GF-D8 (cell line): ENCODE data around the gene NUSAP1.
"Not testable (repeated sequence)": the region's sequence is repeated elsewhere in the genome, so short reads cannot be mapped to it uniquely, and the experiment has no call there.

Source experiments
- DNase-seq: peaks from one replicate; lab custom pipeline; 2025; lab: John Stamatoyannopoulos, UW

Gene NUSAP1

DNA sequence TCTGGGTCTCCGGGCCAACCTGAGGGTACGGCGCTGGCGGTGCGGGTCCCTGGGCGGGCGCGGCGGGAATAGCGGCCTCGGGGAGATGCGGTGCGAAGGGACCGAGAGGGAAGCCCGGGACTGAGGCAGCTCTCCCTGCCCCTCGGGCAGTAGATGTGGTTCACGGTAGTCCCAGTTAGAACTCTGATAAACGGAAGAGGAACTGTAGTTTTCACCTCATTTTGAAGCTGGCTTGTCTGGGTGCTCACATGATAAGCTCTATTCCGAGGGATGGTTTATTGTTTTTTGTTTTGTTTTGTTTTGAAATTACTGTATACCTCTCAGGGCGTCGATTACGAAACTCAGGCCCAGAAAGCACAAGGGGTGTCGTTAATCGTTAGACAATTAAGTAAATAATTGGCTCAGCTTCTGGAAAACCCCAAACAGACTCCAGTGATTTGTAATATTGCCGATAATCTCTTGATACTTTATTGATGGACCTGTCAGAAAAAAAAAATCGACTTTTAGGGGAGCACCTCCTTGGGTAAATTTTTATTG, 413 bp downstream of the NUSAP1 start:
- DNase-seq: peak; percentile 32

DNA sequence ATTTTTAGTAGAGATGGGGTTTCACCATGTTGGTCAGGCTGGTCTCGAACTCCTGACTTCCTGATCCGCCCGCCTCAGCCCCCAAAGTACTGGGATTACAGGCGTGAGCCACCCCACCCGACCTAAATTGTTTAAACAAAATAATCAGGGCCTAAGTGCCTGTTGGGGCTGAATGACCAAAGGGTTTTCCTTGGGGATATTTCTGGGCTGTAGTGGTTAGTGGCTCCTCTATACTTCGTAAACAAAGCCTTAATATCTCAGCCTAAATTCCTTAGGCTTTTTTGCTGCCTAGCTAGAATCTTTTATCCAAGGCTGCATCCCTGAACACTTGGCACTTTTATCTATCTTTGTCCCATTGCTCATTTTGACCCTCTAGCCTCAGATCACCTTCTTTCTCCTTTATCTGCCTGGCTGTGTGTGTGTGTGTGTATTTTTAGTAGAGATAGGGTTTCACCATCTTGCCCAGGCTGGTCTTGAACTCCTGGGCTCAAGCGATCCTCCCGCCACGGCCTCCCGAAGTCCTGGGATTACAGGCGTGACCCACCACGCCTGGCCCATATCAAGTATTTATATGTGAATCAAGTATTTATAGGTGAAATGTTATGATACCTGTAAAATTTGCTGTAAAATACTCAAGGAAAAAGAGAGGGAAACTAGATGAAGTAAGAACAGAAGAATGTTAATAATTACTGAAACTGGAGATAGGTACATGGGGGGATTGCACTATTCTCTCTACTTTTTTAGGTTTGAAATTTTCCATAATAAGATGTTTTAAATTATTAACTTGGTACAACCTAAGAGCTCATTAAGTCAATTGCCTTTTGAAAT, 1.8 kb downstream of the NUSAP1 start:
- no peak for DNase-seq

DNA sequence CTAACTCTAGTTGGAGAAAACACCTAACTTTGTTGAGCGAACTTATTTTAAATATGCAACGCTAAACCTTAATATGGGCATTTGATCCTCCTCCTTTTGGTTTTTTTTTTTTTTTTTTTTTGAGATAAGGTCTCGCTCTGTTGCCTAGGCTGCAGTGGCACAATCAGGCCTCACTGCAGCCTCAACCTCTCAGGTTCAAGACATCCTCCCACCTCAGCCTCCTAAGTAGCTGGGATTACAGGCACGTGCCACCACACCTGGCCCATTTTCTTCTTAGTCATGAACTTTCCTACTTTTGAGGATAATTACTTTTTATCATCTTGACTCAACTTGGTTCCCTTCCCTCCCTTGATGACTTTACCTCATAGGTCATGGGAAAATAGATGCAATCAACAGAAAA, 3.9 kb downstream of the NUSAP1 start:
- DNase-seq: no peak

DNA sequence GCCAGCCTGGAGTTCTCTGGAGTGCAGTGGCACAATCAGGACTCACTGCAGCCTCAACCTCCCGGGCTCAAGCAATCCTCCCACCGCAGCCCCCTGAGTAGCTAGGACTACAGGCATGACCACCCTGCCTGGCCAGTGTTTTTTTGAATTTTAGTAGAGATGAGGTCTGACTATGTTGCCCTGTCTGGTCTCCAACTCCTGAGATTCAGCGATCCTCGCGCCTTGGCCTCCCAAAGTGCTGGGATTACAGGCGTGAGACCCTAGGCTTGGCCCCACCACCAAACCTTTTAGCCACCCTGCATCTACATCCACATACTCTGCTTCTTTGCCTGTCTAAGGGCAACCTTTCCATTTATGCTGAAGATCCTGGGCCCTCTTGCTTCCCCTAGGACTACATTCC, 4.4 kb downstream of the NUSAP1 start:
- DNase-seq: no peak

DNA sequence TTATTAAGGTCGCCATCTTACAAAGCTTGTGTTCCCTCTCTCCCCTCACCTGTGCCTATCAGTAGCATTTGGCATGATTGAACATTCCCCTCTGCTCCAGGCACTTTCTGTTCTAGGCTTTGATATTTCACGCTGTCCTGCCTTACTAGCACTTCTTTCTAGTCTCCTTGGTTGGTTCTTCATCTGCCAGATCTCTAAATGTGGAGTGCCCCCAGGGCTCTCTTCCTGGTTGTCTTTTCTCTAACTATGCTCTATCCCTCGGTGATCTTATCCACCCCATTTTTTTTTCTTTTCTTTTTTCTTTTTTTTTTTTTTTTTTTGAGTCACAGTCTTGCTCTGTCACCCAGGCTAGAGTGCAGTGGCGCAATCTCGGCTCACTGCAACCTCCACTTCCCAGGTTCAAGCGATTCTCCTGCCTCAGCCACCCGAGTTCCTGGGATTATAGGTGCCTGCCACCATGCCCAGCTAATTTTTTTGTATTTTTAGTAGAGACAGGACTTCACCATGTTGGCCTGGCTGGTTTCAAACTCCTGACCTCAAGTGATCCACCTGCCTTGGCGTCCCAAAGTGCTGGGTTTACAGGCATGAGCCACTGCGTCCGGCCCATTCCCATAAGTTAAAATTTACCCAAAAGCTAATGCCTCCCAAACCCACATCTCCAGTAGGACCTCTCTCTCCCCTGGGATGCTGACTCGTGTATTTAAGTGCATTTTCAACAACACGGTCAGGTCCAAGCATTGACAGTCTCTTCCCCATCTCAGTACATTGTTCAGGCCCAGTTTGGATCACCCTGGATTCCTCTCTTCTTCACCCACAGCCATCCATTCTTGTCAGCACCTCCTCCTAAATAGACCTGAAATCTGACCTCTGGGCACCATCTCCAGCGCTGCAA, 5.2 kb downstream of the NUSAP1 start:
- no peak for DNase-seq

DNA sequence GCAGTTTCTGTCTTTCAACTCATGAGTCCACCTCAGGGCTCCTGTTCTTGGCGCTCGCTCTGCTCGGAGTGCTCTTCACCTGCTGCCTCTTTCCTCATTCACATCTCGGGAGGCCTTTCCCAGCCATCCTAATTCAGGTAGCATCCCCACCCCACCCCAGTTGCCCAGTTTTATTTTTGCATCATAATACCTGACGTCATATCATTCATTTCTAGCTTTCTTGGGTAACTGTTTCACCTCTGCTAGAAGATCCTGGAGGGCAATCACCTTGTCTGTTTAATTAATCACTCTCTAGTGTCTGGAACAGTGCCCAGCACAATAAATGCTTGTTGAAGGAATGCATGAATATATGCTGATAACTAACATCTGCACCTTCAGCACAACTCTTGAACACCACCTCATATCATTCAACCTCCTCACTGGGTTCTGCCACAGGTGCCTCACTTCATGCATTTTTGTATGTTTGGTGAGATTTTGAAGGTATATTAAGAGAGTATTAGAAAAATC, 7.6 kb downstream of the NUSAP1 start:
- DNase-seq: no peak

DNA sequence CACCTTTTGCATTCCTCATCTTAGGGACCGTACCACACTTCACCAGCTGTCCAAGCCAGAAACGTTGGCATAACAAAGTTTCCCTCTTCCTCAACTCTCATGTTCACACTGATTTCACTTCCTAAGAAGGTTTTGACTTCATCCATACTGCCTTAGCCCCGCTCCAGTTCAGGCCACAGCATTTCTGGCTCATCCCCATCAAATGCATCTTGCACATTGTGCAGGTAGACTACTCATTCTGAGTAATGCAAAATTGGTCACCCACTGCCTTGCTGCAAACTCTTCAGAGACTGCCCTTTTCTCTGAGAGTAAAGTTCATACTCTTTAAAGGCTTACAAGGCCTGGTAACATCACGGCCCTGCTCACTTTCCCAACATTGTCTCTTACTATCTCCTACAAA, 8.8 kb downstream of the NUSAP1 start:
- DNase-seq: no peak

DNA sequence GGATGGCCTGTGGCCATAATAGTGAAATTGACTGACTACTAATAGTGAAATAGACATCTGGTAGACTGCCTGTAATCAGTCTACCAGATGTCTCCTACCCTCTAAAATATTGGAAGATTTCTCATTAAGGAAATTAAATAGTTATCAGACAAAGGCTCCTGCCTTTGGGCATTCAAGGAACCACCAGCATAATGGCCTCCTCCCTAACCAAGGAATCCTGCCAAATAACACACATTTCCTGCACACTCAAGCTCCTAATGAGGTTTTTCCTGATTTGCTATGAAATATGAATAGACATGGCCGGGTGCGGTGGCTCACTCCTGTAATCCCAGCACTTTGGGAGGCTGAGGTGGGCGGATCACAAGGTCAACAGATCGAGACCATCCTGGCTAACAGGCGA, 14.6 kb downstream of the NUSAP1 start:
- no peak for DNase-seq

DNA sequence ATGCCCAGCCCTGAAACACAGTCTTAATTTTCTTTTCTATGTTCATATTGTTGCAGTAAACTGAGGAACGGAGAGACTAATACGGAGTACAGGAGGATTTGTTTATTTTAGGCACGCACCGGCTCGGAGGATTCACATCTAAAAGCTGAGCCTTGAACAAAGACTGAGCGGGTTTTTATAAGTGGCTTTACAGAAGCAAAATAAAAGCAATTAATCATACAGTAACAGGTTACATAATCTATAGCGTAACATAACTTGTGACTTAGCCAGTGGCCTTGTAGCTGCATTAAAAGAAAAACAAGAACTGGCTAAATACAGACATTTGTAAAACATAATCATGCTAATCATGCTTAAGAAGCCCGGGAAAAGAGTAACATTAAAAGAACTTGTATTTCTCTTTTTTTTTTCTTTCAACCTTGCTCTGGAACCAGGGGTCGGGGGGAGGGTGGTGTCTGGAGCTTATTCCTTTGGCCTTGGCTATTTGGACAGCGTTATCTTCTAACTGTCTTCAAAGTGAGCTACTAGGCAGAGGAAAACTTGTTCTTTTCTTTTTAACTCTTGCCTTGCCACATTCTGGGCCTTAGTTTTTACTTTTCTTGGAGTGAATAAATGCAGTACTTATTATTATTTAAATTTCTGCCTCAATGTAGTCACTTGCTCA, 17.5 kb downstream of the NUSAP1 start:
- no peak for DNase-seq

DNA sequence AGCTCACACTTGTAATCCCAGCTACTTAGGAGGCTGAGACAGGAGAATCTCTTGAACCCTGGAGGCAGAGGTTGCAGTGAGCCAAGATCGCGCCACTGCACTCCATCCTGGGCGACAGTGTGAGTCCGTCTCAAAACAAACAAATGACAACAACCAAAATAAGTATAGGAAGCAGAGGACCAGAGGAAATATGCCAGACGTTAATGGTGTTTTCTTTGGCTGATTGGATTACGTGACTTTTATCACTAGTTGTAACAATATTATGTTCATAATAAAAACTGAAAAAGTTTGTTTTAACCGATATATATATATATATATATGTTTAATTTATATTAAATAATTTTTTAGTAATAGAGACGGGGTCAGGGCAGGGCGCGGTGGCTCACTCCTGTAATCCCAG, 21.7 kb downstream of the NUSAP1 start:
- no peak for DNase-seq

DNA sequence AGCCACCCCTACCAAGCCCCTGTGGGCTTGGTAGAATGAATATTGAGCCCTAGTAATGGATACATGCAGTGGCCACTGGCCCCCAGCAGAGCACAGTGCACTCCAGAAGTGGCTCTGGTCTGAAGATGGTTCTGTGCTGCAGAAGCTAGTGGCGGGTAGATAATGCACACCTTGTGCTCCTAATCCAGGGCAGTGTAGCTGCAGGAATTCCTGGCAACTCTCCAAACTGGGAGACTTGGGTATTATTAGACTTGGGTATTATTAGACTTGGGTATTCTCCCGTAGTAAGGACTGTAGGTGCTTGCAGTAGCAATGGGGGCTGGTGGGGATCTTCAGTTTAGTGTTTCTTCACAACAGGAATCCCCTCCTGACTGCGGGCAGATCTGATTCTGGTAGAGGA, 34.7 kb downstream of the NUSAP1 start:
- DNase-seq: no peak

DNA sequence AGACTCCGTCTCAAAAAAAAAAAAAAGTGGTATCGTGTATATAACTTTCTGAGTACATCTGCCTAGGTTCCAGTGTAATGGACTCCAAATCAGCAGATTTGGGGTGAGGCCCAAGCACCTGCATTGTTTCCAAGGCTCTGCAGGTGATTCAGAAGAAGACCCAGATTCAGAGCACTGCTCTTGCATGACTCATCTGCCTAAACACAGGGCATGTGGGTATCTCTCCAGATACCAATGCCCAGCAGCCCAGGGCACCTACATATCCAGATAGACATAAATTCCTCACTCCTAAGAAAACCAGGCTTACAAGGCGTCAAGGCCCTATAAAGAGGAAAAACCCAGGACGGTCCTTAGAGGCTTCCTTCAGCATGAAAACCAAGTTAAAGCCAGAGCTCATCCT, 45.3 kb downstream of the NUSAP1 start:
- DNase-seq: no peak

DNA sequence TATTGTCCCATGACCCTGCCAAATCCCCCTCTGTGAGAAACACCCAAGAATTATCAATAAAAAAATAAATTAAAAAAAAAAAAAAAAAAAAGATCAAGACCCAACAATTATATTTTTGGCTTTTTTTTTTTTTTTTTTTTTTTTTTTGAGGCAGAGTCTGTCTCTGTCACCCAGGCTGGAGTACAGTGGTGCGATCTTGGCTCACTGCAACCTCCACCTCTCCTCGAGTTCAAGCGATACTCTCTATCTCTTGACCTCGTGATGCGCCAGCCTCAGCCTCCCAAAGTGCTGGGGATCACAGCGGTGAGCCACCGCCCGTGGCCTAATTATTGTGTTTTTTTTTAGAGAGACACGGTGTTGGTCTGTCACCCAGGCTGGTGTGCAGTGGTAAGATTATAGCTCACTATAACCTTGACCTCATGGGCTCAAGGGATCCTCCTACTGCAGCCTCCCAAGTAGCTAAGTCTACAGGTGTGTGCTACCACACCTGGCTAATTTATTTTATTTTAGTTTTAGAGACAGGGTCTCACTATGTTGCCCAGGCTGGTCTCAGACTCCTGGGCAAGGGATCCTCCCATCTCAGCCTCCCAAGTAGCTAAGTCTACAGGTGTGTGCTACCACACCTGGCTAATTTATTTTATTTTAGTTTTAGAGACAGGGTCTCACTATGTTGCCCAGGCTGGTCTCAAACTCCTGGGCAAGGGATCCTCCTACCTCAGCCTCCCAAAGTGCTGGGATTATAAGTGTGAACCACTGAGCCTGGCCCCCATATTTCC, 51.5 kb downstream of the NUSAP1 start:
- DNase-seq: not testable (repeated sequence)

DNA sequence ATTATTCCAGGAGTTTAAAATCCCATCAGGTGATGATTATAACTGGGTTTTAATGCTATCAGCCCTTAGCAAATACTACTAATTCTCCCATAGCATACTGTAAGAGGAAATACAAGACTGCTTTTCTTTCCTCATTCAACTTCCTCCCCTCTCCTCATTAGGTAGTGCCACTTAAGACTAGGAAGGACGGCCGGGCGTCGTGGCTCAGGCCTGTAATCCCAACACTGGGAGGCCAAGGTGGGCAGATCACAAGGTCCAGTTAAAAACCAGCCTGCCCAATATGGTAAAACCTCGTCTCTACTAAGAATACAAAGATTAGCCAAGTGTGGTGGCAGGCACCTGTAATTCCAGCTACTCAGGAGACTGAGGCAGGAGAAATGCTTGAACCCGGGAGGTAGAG, 55.0 kb downstream of the NUSAP1 start:
- DNase-seq: no peak

DNA sequence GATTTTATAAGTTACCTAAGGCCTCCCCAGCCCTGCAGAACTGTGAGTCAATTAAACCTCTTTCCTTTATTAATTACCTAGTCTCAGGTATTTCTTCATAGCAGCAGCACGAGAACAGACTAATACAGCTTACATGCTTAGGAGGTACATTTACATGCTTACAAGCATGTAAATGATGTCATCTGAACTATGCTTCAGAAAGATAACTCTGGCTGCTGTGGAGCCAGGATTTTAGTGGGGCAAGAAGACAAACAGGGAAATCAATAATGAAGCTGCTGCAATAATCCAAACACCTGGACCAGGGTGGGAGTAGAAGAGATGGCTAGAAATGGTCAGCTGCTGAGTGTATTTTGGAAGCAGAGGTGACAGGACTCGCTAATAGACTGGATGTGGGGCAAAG, 60.0 kb downstream of the NUSAP1 start:
- no peak for DNase-seq

DNA sequence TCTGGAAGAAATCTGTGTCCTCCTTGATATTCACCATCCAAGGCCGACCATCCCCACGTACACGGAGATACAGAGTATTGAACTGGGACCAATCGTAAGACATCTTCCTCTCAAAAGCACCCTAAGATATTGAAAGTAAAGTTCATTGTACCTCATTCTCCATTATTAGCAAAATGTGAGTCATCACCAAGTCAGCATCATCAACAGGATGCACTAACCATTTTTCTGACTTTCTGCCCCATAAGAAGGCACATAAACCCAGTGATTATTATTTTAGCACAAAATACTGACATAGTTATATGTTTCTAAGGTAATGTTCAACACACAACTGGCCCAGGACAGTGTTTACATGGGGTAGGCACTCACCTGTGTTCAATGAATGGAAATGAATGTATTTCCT, 62.2 kb downstream of the NUSAP1 start:
- DNase-seq: no peak

DNA sequence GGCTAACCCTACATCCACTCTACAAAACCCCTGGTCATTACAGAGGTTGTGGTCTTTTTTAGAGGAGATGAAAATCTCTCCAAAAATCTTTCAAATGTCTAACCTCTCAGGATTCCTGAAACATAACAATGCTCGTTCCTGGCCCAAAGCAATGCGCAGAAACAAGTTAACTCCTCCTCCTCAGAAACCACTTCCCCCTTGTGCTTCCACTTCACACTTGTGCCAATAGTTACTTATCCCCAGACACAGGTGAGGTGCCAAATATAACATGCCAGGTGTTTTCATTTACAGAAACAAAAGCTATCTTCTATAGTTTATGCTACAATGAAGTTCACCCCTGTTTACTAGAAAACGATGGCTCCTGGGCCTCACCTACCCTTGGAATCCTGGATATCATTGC, 63.4 kb downstream of the NUSAP1 start:
- no peak for DNase-seq

DNA sequence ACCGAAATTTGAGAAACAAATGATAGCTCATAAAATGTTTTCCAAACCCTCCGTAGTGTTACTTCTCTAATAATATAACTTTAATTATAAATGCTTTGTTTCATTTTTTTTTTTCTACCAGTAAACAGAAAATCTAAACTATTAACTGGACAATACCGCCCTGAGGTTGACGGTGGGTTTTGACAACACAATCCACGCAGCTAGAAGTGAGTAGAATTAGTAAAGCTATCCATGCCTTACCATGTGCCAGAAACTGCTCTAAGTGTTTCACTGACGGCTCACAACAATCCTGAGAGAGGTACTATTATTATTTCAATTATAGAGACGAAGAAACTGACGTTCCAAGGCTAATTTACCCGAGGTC, 69.2 kb downstream of the NUSAP1 start:
- DNase-seq: no peak

DNA sequence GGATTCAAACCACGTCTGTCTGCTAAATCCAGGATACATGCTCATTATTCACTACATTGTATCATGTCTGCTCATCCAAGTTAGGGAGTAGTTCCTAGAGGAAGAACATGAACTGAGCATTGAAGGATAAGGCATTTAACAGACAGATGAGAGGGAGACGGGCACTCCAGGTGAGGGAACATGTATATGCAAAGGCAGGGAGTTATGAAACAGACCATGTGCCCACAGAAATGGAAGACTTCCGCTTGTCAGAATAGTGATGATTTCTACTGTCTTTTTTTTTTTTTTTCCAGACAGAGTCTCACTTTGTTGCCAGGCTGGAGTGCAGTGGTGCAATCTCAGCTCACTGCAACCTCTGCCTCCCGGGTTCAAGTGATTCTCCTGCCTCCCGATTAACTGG, 74.7 kb downstream of the NUSAP1 start:
- peak; percentile 5 for DNase-seq

DNA sequence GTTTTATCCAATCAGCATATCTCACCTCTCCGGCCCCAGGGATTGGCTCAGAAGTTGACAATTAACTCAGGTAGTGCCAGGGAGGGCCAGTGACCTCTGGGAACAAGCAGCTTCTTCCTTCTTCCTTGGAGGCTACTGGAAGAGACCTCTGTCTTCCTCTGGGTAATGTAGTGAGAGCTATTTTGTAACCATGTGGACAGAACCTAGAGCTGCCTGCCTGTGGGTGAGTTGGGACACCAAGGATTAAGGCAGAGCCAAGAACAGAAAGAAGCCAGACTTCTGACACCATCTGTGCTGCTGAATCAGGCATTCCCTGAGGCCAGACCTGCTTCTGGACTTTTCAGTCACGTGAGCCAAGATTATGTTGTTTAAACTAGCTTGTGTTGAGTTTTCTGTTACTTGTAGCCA, 75.6 kb downstream of the NUSAP1 start:
- peak; percentile 1 for DNase-seq

DNA sequence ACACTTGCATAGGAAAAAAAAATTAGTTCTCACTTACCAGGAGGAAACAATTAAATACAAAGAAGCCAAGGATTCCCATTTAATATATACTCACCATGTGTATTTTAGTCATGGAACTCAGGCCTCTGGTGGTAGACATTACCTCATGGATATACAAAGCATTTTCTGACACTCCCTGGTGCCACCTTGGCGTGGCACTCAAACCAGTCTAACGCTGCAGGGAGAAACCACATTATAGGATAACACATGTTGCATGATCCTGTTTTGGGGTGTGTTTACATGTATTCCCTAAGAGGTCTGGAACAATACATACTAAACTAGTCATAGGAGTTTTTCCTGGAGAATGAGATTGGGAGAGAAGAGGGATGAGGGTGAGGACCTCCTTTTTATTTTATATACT, 78.3 kb downstream of the NUSAP1 start:
- no peak for DNase-seq

DNA sequence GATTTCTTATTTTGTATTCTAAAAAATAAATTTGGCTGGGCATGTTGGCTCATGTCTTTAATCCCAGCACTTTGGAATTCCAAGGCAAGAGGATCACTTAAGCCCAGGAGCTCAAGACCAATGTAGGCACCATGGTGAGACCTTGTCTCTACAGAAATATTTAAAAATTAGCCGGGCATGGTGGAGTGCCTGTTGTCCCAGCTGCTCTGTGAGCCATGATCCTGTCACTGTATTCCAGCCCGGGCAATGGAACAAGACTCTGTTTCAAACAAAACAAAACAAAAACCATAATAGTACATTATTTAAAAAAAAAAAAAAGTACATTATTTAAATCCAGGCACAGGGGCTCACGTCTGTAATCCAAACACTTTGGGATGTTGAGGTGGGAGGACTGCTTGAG, 78.8 kb downstream of the NUSAP1 start:
- no peak for DNase-seq
